GM10266 (cell line): ENCODE results near the gene ZFHX3.

Source experiments
- DNase-seq: peaks from one replicate; pipeline ENCODE4 v3.0.0; 2012; ENCODE audit errors: extremely low spot score
- CTCF ChIP-seq: IDR thresholded peaks from 2 replicates; pipeline ENCODE4 v1.5.1; 2012; ENCODE audit warnings: mild to moderate bottlenecking, low read depth; ENCODE audit not compliant: control insufficient read depth, insufficient read depth; ENCODE audit errors: missing control alignments

Gene ZFHX3

GRCh38 chr16:72975809-72976437 lies 72.0 kb downstream of the ZFHX3 start:
- TF ChIP-seq CTCF, result no peak
- DNase-seq, result no peak

GRCh38 chr16:72974142-72974769 lies 73.7 kb downstream of the ZFHX3 start:
- DNase-seq, result no peak
- no peak for TF ChIP-seq CTCF

- TF ChIP-seq CTCF, result no peak
- DNase-seq, result no peak
Observed at GRCh38 chr16:72972878-72973571, 74.9 kb downstream of the ZFHX3 start.

- DNase-seq, result no peak
- no peak for TF ChIP-seq CTCF
Observed at GRCh38 chr16:72971370-72971769, 76.6 kb downstream of the ZFHX3 start.

- TF ChIP-seq CTCF, result no peak
- DNase-seq, result no peak
Observed at GRCh38 chr16:72970656-72971055, 77.3 kb downstream of the ZFHX3 start.

- TF ChIP-seq CTCF, result no peak
- DNase-seq, result no peak
Observed at GRCh38 chr16:72969812-72970211, 78.1 kb downstream of the ZFHX3 start.

- no peak for TF ChIP-seq CTCF
- no peak for DNase-seq
Observed at GRCh38 chr16:72969146-72969545, 78.8 kb downstream of the ZFHX3 start.
